Stimulated activated CD4-positive, alpha-beta T cell treated with anti-CD3 and anti-CD28 coated beads, Interleukin-1b, Interleukin-23, amount 100 ng/mL, for 48 hours (primary cell): Measurements from ENCODE around the gene TYW1.
"Not testable (repeated sequence)": the region's sequence is repeated elsewhere in the genome, so short reads cannot be mapped to it uniquely, and the experiment has no call there.

ENCODE experiments used
- DNase-seq: peaks from one replicate; pipeline ENCODE4 v3.0.0-alpha.2; 2020

Gene TYW1

GRCh38 chr7:67135617-67136486 is 139.2 kb downstream of the TYW1 start:
- not testable (repeated sequence) for DNase-seq

DNA sequence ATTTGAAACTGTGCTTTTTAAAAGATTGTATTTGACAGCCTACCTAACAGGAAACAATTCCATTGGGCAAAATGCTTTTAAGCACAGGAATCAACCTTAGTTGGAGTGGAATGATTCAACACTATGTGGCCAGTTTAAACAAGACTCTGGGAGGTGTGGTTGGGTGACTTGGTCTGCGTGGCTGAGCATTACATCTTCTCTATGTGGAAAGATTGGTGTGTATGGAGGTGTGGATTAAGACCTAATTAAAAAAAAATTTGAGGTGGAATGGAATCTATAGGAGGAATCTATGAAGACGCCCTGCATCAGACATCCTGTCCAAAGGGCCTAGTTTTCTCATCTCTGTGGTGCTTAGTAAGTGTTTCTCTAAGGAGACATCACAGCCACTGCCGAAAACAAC is 140.9 kb downstream of the TYW1 start:
- not testable (repeated sequence) for DNase-seq

GRCh38 chr7:67139876-67140275 is 143.2 kb downstream of the TYW1 start:
- DNase-seq, result not testable (repeated sequence)

- not testable (repeated sequence) for DNase-seq
Observed at GRCh38 chr7:67141001-67141400, 144.4 kb downstream of the TYW1 start.

GRCh38 chr7:67143091-67143786 is 146.6 kb downstream of the TYW1 start:
- not testable (repeated sequence) for DNase-seq

- not testable (repeated sequence) for DNase-seq
Observed at GRCh38 chr7:67145581-67146193, 149.1 kb downstream of the TYW1 start.

GRCh38 chr7:67149131-67149530 is 152.5 kb downstream of the TYW1 start:
- DNase-seq, result not testable (repeated sequence)

GRCh38 chr7:67154374-67154773 is 157.7 kb downstream of the TYW1 start:
- DNase-seq, result not testable (repeated sequence)

DNA sequence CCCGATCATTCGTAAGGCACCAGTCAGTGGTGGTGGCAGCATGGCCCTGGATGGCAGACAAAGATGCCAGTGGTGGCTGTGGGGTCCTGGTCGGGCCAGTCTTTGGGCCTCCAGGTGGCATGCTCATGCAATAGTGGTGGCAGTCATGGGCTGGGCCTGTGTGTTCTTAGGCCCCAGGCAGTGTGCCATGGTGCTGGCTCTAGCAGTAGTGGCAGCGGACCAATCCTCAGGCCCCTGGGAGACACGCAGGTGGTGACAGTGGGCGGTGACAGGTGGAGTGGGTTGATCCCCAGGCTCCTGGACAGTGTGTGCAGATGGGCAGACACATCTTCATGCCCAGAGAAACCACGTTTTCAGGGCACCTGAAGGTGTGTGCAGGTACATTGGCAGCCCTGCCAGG is 159.4 kb downstream of the TYW1 start:
- DNase-seq, result not testable (repeated sequence)

- not testable (repeated sequence) for DNase-seq
Observed at GRCh38 chr7:67163285-67163684, 166.7 kb downstream of the TYW1 start.

DNA sequence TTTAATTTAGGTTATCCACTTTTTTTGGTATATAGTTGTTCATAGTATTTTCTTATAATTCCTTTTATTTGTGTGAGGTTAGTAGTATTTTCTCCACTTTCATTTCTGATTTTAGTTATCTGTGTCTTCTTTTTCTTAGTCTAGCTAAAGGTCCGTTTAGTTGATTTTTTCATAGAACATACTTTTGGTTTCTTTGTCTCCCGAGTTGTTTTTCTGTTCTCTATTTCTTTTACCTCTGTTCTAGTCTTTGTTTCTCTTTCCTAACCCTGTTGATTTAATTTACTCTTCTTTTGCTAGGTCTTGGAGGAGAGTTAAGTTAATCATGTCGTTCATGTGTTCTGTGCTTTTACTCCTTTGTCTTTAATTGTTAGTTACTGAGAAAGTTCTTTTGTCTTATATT is 174.5 kb downstream of the TYW1 start:
- not testable (repeated sequence) for DNase-seq

- DNase-seq, result not testable (repeated sequence)
Observed at GRCh38 chr7:67176730-67177129, 180.1 kb downstream of the TYW1 start.

- DNase-seq, result not testable (repeated sequence)
Observed at GRCh38 chr7:67178915-67179688, 182.5 kb downstream of the TYW1 start.

- DNase-seq, result not testable (repeated sequence)
Observed at GRCh38 chr7:67182956-67183750, 186.5 kb downstream of the TYW1 start.

DNA sequence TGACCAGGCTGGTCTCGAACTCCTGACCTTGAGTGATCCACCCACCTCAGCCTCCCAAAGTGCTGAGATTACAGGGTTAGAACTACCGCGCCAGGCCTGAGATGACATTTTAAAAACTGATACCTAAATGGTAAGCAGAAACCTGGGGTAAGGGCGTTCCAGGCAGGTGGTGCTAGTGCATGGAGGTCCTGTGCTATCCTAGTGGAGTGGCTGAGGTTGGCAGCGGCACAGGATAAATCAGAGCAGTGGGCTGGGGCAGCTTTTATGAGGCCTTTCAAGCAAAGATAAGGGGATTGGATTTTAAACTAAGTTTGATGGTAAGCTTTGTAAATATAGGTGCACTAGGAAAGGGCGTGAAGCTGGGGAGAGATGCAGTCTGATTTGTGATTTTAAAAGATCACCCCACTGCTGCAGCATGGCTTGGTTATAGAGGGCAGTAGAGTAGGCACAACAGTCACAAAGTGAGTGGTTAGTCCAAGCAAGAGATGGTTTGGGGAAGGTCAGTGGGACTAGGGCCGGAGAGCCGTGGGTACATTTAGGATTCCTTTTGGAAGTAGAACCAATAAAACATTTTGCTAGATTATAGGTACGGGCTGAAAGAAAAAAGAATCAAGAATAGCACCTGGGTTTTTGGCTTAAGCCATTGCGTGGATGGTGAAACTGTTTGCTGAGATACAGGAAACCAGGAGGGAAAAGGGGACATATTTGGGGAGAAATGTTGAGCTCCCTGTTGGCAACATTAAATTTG is 188.5 kb downstream of the TYW1 start:
- not testable (repeated sequence) for DNase-seq

DNA sequence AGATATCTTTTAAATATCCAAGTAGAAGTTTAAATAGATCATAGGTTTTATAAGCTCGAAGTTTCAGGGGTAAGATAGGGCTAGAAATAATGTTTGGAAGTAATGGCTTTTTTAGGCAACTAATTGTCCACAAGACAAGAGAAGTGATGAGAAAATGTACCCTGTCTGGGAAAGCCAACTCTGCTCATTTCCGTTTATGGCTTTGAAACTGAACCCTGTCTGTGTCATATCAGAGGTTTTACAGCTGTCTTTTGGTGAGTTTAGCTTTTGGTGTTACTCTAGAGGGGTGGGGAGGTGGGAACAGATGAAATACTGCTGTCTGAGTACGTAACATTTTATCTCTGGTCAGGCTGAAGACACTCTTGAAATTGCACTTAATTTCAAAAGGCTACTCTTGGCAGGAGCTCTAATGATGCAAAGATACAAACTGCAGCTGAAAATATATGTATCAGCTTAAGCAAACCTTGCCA is 189.1 kb downstream of the TYW1 start:
- not testable (repeated sequence) for DNase-seq

- not testable (repeated sequence) for DNase-seq
Observed at GRCh38 chr7:67189160-67189559, 192.5 kb downstream of the TYW1 start.

DNA sequence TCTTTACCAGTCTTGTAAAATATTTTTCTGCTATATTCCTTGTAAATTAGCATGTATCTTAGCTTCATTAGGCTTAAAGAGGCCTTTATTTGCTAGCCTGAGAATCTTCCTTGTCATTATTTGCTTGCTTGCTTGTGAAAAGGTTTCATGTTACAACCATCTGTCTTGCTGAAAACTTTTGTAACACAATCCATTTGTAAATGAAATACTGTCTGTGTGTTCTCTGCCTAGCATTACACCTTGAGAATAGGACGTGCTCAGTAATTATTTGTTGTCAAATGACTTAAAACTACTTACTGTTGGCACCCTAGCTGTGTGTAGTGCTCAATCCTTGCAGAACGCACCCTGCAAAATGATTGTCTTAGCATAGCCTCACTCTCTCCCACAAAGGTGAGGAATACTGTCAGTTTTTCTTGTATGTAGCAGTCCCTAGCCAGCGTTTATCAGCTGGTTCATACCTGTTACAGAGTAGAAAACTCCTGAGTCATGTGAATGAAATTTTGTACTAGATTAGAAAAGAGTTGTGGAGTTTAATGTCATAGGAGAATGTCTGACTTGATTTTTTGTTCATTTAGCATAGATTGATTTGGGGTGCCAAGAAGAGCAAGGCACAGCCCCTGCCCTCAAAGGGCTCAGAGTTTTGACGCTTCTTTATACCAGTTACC is 193.3 kb downstream of the TYW1 start:
- not testable (repeated sequence) for DNase-seq

DNA sequence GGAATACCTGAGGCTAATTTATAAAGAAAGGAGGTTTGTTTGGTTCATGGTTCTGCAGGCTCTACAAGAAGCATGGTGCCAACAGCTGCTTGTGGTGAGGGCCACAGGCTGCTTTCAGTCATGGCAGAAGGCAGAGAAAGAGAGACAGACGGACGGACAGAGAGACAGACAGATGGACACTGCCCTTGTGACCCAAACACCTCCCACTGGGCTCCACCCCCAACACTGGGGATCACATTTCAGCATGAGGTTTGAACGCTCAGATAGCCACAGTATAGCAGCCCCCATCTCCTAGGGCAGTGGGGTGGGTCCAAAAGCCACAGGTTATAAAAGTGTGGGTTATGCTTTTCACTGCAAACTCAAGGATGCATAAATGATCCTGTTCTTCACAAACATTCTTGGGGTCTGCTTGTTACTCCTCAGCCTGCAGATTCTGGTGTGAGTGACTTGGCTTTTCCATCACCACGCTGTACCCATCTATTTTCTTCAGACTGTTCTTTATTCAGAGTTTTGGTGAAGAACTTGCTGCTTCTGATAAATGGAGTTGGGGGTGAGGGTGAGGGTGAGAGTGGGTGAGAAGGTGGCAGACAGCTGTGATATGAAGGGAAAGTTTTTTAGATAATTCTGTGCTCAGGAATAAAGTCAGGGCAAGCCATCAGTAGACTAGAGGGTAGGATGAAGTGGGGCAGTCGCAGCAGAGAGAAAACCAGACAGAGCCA is 194.5 kb downstream of the TYW1 start:
- DNase-seq, result not testable (repeated sequence)
